HepG2 (cell line): ENCODE measurements around the gene DNAAF1. TPM values are rescaled to one million over a fixed set of nuclear protein-coding genes. Genes with fewer than 3 reads are reported as not detected.

ENCODE experiments used
- ATAC-seq: fragments of 200-7000 bp; cut with Tn5 transposase; 3 replicates; pipeline ENCODE4 v1.9.1; 2020; ENCODE audit warnings: mild to moderate bottlenecking, moderate library complexity
- BruUV-seq: library from RNA; stranded (reverse); fragments of 400-500 nt; replicated peaks from 2 replicates; lab custom pipeline; 2021; lab: Mats Ljungman, UMichigan
- CTCF ChIA-PET: fragments of 300-600 bp; formaldehyde crosslinking; extraction: SDS; loops from one replicate; lab custom pipeline; 2021; ENCODE audit warnings: low total read pairs, inconsistent platforms, low intra/inter-chr PET ratio; lab: Yijun Ruan, JAX
- POLR2A ChIA-PET: fragments of 350-600 bp; sonication (Branson Sonifier 250); formaldehyde crosslinking; loops from one replicate; lab custom pipeline; 2020; ENCODE audit warnings: antibody characterized with exemption, inconsistent platforms; lab: Yijun Ruan, JAX
- DNase-seq: peaks from one replicate; pipeline ENCODE4 v3.0.0-alpha.2; 2015; ENCODE audit warnings: low spot score
- FAIRE-seq: peaks from 3 replicates; lab custom pipeline; 2011; peaks lifted over from hg19 to GRCh38; lab: Jason Lieb, UNC
- H2AFZ ChIP-seq: one replicate; pipeline ENCODE4 v1.6.1; 2011; ENCODE audit warnings: low read length, inconsistent platforms
- H3K27ac ChIP-seq: fragments of 300-600 bp; 3 replicates; pipeline ENCODE4 v1.8.0; 2011; ENCODE audit warnings: mixed run types, mild to moderate bottlenecking, mixed read lengths, low read length, inconsistent platforms; ENCODE audit not compliant: insufficient read depth; ENCODE audit errors: extremely low read length
- H3K27me3 ChIP-seq, 2 experiments: fragments of 200-600 bp in 1 of 2; 2 replicates in 1 of 2; 3 replicates in 1 of 2; pipeline versions ENCODE4 v1.6.0 to v1.8.0; 2011; ENCODE audit warnings: low read length in 2 of 2, mild to moderate bottlenecking in 2 of 2, moderate library complexity in 2 of 2, inconsistent platforms in 1 of 2; ENCODE audit not compliant: insufficient read depth in 2 of 2, control insufficient read depth in 1 of 2
- H3K36me3 ChIP-seq, 2 experiments: fragments of 200-600 bp in 1 of 2; replicated peaks in 1 of 2; 2 replicates in 1 of 2; 3 replicates in 1 of 2; pipeline versions ENCODE4 v1.5.1 to v1.8.0; 2011; ENCODE audit warnings: low read length in 2 of 2, inconsistent platforms in 1 of 2; ENCODE audit not compliant: insufficient read depth in 2 of 2, control insufficient read depth in 1 of 2
- H3K4me1 ChIP-seq: 2 replicates; pipeline ENCODE4 v1.5.1; 2012; ENCODE audit warnings: low read length, inconsistent platforms; ENCODE audit not compliant: insufficient read depth
- H3K4me2 ChIP-seq: 2 replicates; pipeline ENCODE4 v1.6.0; 2011; ENCODE audit warnings: low read depth, low read length, inconsistent platforms
- H3K4me3 ChIP-seq, 3 experiments: fragments of 200-600 bp in 1 of 3; sonication (generic), shearing (Covaris generic) in 1 of 3; replicated peaks in 1 of 3; 2 replicates each; pipeline ENCODE4 v1.5.1; 2011 to 2016; ENCODE audit warnings: low read length in 3 of 3, inconsistent platforms in 2 of 3, low read depth in 2 of 3, mild to moderate bottlenecking in 2 of 3, control low read depth in 1 of 3, mixed read lengths in 1 of 3; ENCODE audit not compliant: insufficient read depth in 1 of 3
- H3K79me2 ChIP-seq: one replicate; pipeline ENCODE4 v1.6.1; 2011; ENCODE audit warnings: low read length, inconsistent platforms; ENCODE audit not compliant: insufficient read depth
- H3K9ac ChIP-seq: 2 replicates; pipeline ENCODE4 v1.6.0; 2011; ENCODE audit warnings: mild to moderate bottlenecking, low read depth, low read length, inconsistent platforms; ENCODE audit not compliant: insufficient read depth
- H3K9me3 ChIP-seq: 2 replicates; pipeline ENCODE4 v1.5.1; 2012; ENCODE audit warnings: mild to moderate bottlenecking, low read length
- H4K20me1 ChIP-seq: 2 replicates; pipeline ENCODE4 v1.6.0; 2011; ENCODE audit warnings: inconsistent platforms, mild to moderate bottlenecking, low read length, moderate library complexity; ENCODE audit not compliant: insufficient read depth
- CC2D1A ChIP-seq: sonication (generic); formaldehyde crosslinking; IDR thresholded peaks from 2 replicates; pipeline ENCODE4 v1.8.1; 2023; ENCODE audit warnings: mild to moderate bottlenecking, missing genetic modification reagents
- GFI1 ChIP-seq: sonication (generic); formaldehyde crosslinking; IDR thresholded peaks from 2 replicates; pipeline ENCODE4 v1.5.0; 2020; ENCODE audit warnings: missing genetic modification reagents, mild to moderate bottlenecking, borderline replicate concordance
- PAF1 ChIP-seq: IDR thresholded peaks from 2 replicates; pipeline ENCODE4 v1.6.1; 2016; ENCODE audit warnings: missing genetic modification reagents, missing compliant biosample characterization
- SMC3 ChIP-seq: IDR thresholded peaks from 2 replicates; pipeline ENCODE4 v1.6.1; 2011; ENCODE audit warnings: low read length, improper control_type of control experiment
- STAT5B ChIP-seq: sonication (generic); formaldehyde crosslinking; IDR thresholded peaks from 2 replicates; pipeline ENCODE4 v1.4.0; 2020; ENCODE audit warnings: missing genetic modification reagents
- ZFP37 ChIP-seq: sonication (generic); formaldehyde crosslinking; IDR thresholded peaks from 2 replicates; pipeline ENCODE4 v1.4.0; 2020; ENCODE audit warnings: missing genetic modification reagents, borderline replicate concordance
- ZNF432 ChIP-seq: sonication (generic); formaldehyde crosslinking; IDR thresholded peaks from 2 replicates; pipeline ENCODE4 v1.5.0; 2020; ENCODE audit warnings: missing genetic modification reagents, mild to moderate bottlenecking, borderline replicate concordance
- ZNF709 ChIP-seq: sonication (generic); formaldehyde crosslinking; IDR thresholded peaks from 2 replicates; pipeline ENCODE4 v1.5.0; 2020; ENCODE audit warnings: mild to moderate bottlenecking, missing genetic modification reagents
- ZNF782 ChIP-seq: sonication (generic); formaldehyde crosslinking; IDR thresholded peaks from 2 replicates; pipeline ENCODE4 v1.4.0; 2020; ENCODE audit warnings: missing genetic modification reagents, mild to moderate bottlenecking, borderline replicate concordance
- whole genome bisulfite sequencing: methylation state at CpG from one replicate; pipeline ENCODE4 v1.1.6; 2017; ENCODE audit warnings: low lambda C conversion rate; 5-methylcytosine and 5-hydroxymethylcytosine counted together
- in situ Hi-C: cut with HindIII; loops from 2 replicates; pipeline ENCODE4 v1.10.0; 2017; ENCODE audit warnings: low pct_unique_long_range_greater_than_20kb; ENCODE audit not compliant: extremely low pct_ligation_motif_present
- intact Hi-C: fragments of 100-400 bp; cut with micrococcal nuclease; formaldehyde crosslinking; loops from one replicate; pipeline ENCODE4 v1.10.0; 2022; ENCODE audit not compliant: unreplicated experiment
- polyA plus RNA-seq, 8 experiments: library from polyadenylated mRNA; depleted of rRNA in 3 of 8; stranded (reverse) in 7 of 8; unstranded in 1 of 8; fragments of >200 nt; fragmentation: Illumina TruSeq in 4 of 8; extraction: Trizol in 4 of 8; gene quantifications; 2 replicates each; pipeline versions ENCODE4 v1.2.1 to v1.2.3, GENCODE V29; 2011 to 2016; ENCODE audit warnings: low read depth in 4 of 8, missing spikeins in 1 of 8, mixed read lengths in 1 of 8; ENCODE audit not compliant: insufficient read depth in 1 of 8
- total RNA-seq, 5 experiments: library from RNA; depleted of rRNA; stranded (reverse); fragments of >200 nt; fragmentation: Illumina TruSeq; extraction: Trizol; gene quantifications; 2 replicates each; pipeline ENCODE4 v1.2.3, GENCODE V29; 2016; ENCODE audit warnings: low read depth in 1 of 5
- TF ChIP-seq, protein P1 (sequence below): IDR thresholded peaks from 2 replicates; pipeline ENCODE4 v1.6.1; 2016; ENCODE audit warnings: missing genetic modification reagents, missing compliant biosample characterization
- TF ChIP-seq, protein P2 (sequence below): IDR thresholded peaks from 2 replicates; pipeline ENCODE4 v1.6.1; 2012; ENCODE audit warnings: low read depth, low read length, improper control_type of control experiment
- TF ChIP-seq, protein P3 (sequence below): sonication (generic); formaldehyde crosslinking; IDR thresholded peaks from 2 replicates; pipeline ENCODE4 v1.5.0; 2020; ENCODE audit warnings: missing genetic modification reagents

Gene DNAAF1
- total and polyA plus RNA-seq, 2 of the 13 experiments (the other 11 are each of a cell fraction or from before 2014, with no cell fraction given): 0.04 TPM; not detected in 1

DNA sequence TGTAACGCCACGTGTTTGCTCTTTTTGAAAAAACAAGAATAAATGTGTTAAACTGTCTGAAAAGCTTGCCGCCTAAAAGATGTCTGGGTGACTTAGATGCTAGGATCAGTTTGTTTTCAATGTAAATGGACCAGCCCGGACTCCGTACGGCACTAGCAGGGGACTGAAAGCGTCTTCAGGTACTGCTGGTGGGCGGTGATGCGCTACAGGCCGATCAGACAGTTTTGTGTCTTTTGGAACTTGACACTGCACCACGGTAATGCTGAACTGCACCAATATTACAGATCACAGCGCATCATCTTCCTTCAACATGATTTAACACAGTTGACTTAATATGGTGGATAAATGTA lies 27.6 kb upstream of the DNAAF1 start:
- Histone ChIP-seq H3K9ac (peak overlapping the region; percentile 94), H3K4me1 (peaks cover 30% of the 10 kb centered on the region), H3K4me2 (peak overlapping the region; percentile 91), H2AFZ (no peak overlapping the region), H3K79me2 (peaks cover 43% of the 10 kb centered on the region), H3K27ac (peak overlapping the region; percentile 85), H3K27me3 (peaks cover 0 to 3% of the 10 kb centered on the region in 2 experiments; a peak in 1 of 5 replicates), H3K36me3 (peaks cover 0 to 3% of the 10 kb centered on the region in 2 experiments; a peak in 1 of 5 replicates), H4K20me1 (no peaks in the 10 kb centered on the region), H3K4me3 (peak overlapping the region; percentile 92 to 99 (median 93)), H3K9me3 (no peaks in the 10 kb centered on the region)
- intact Hi-C loops (no loop called here), in situ Hi-C loops (no loop called here)
- no TSS peak for BruUV-seq
- WGBS: 9% methylated on average over 12 of the region's 12 CpGs
- CTCF ChIA-PET: no interaction called here
- DNase-seq (no peak), FAIRE-seq (peak; percentile 28), ATAC-seq (peak; percentile 32)
- POLR2A ChIA-PET: interaction anchor here (0.8 to 6.5 kb wide), 15 partner anchors 11 to 165 kb away, joined by 3 to 142 read pairs (median 6); partner anchors contain the start of genes DNAAF1, HSDL1, OSGIN1 and TAF1C
- TF ChIP-seq, protein P1, sequence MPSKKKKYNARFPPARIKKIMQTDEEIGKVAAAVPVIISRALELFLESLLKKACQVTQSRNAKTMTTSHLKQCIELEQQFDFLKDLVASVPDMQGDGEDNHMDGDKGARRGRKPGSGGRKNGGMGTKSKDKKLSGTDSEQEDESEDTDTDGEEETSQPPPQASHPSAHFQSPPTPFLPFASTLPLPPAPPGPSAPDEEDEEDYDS (CRISPR knock-in tag): no peak
- TF ChIP-seq SMC3 (no peak), CC2D1A (CRISPR knock-in tag) (no peak), ZFP37 (CRISPR knock-in tag) (no peak), ZNF782 (CRISPR knock-in tag) (no peak), ZNF432 (CRISPR knock-in tag) (no peak), ZNF709 (CRISPR knock-in tag) (no peak), STAT5B (CRISPR knock-in tag) (no peak), GFI1 (CRISPR knock-in tag) (peak; percentile 60; the same call in 1 of the 2 replicates), PAF1 (CRISPR knock-in tag) (no peak)
- TF ChIP-seq, protein P2, sequence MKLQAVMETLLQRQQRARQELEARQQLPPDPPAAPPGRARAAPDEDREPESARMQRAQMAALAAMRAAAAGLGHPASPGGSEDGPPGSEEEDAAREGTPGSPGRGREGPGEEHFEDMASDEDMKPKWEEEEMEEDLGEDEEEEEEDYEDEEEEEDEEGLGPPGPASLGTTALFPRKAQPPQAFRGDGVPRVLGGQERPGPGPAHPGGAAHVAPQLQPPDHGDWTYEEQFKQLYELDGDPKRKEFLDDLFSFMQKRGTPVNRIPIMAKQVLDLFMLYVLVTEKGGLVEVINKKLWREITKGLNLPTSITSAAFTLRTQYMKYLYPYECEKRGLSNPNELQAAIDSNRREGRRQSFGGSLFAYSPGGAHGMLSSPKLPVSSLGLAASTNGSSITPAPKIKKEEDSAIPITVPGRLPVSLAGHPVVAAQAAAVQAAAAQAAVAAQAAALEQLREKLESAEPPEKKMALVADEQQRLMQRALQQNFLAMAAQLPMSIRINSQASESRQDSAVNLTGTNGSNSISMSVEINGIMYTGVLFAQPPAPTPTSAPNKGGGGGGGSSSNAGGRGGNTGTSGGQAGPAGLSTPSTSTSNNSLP: no peak
- TF ChIP-seq, protein P3, sequence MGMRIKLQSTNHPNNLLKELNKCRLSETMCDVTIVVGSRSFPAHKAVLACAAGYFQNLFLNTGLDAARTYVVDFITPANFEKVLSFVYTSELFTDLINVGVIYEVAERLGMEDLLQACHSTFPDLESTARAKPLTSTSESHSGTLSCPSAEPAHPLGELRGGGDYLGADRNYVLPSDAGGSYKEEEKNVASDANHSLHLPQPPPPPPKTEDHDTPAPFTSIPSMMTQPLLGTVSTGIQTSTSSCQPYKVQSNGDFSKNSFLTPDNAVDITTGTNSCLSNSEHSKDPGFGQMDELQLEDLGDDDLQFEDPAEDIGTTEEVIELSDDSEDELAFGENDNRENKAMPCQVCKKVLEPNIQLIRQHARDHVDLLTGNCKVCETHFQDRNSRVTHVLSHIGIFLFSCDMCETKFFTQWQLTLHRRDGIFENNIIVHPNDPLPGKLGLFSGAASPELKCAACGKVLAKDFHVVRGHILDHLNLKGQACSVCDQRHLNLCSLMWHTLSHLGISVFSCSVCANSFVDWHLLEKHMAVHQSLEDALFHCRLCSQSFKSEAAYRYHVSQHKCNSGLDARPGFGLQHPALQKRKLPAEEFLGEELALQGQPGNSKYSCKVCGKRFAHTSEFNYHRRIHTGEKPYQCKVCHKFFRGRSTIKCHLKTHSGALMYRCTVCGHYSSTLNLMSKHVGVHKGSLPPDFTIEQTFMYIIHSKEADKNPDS: no peak
